CD4-positive, alpha-beta T cell treated with Interleukin-15 for 4 hours (primary cell): ENCODE data around the gene CDCP1.
"Not testable (repeated sequence)": the region's sequence is repeated elsewhere in the genome, so short reads cannot be mapped to it uniquely, and the experiment has no call there.

Experiments used
- DNase-seq: peaks from one replicate; pipeline ENCODE4 v3.0.0-alpha.2; 2020; ENCODE audit warnings: low spot score

Gene CDCP1

GRCh38 chr3:45171283-45171682 is 25.1 kb upstream of the CDCP1 start:
- DNase-seq = no peak

GRCh38 chr3:45170096-45170495 is 23.9 kb upstream of the CDCP1 start:
- DNase-seq = no peak

GRCh38 chr3:45169125-45169904 is 23.1 kb upstream of the CDCP1 start:
- no peak for DNase-seq

GRCh38 chr3:45168451-45168850 is 22.3 kb upstream of the CDCP1 start:
- no peak for DNase-seq

GRCh38 chr3:45167011-45167911 is 21.1 kb upstream of the CDCP1 start:
- DNase-seq = peak; percentile 86

- DNase-seq = no peak
These were observed 20.2 kb upstream of the CDCP1 start for GRCh38 chr3:45166321-45166879.

GRCh38 chr3:45165497-45166283 is 19.5 kb upstream of the CDCP1 start:
- no peak for DNase-seq

- DNase-seq = no peak
These were observed 17.9 kb upstream of the CDCP1 start for GRCh38 chr3:45164056-45164455.

- DNase-seq = no peak
These were observed 17.3 kb upstream of the CDCP1 start for GRCh38 chr3:45163481-45163880.

GRCh38 chr3:45154641-45155147 is 8.5 kb upstream of the CDCP1 start:
- no peak for DNase-seq

GRCh38 chr3:45153658-45154437 is 7.7 kb upstream of the CDCP1 start:
- DNase-seq = no peak

GRCh38 chr3:45152307-45152706 is 6.1 kb upstream of the CDCP1 start:
- no peak for DNase-seq

- DNase-seq = no peak
These were observed 4.9 kb upstream of the CDCP1 start for GRCh38 chr3:45151100-45151499.

- no peak for DNase-seq
These were observed 2.7 kb upstream of the CDCP1 start for GRCh38 chr3:45148921-45149320.

GRCh38 chr3:45145223-45145622 is 955 bp downstream of the CDCP1 start:
- DNase-seq = no peak

- DNase-seq = no peak
These were observed 2.2 kb downstream of the CDCP1 start for GRCh38 chr3:45143673-45144671.

GRCh38 chr3:45140770-45141155 is 5.4 kb downstream of the CDCP1 start:
- not testable (repeated sequence) for DNase-seq

GRCh38 chr3:45140141-45140769 is 5.9 kb downstream of the CDCP1 start:
- no peak for DNase-seq
